GM18520 (cell line): ENCODE results near the gene SRD5A3.

Experiments used
- ATAC-seq: cut with Tn5 transposase; IDR thresholded peaks from one replicate; pipeline ENCODE4 v1.9.1; 2021; ENCODE audit not compliant: unreplicated experiment

SRD5A3 gene

GRCh38 chr4:55406545-55406944, 60.5 kb downstream of the SRD5A3 start:
- no peak for ATAC-seq

- no peak for ATAC-seq
Measured at GRCh38 chr4:55407119-55407518, 61.1 kb downstream of the SRD5A3 start.

GRCh38 chr4:55407764-55408163, 61.7 kb downstream of the SRD5A3 start:
- ATAC-seq: no peak

- ATAC-seq: no peak
Measured at GRCh38 chr4:55409468-55410171, 63.6 kb downstream of the SRD5A3 start.

GRCh38 chr4:55410431-55410830, 64.4 kb downstream of the SRD5A3 start:
- no peak for ATAC-seq

GRCh38 chr4:55411621-55412020, 65.6 kb downstream of the SRD5A3 start:
- ATAC-seq: no peak

GRCh38 chr4:55416176-55416575, 70.1 kb downstream of the SRD5A3 start:
- ATAC-seq: no peak
